B cell (primary cell): ENCODE measurements around the gene DDX21.

ENCODE experiments used
- EZH2 ChIP-seq: IDR thresholded peaks from 2 replicates; pipeline ENCODE4 v1.6.1; 2012; ENCODE audit warnings: borderline replicate concordance, low read depth, mild to moderate bottlenecking, moderate library complexity, low read length; ENCODE audit not compliant: insufficient read depth, poor library complexity, severe bottlenecking
- TF ChIP-seq, protein P1 (sequence below): fragments of 200-600 bp; IDR thresholded peaks from one replicate; pipeline ENCODE4 v1.8.0; 2022; ENCODE audit warnings: antibody characterized with exemption, mild to moderate bottlenecking

DNA sequence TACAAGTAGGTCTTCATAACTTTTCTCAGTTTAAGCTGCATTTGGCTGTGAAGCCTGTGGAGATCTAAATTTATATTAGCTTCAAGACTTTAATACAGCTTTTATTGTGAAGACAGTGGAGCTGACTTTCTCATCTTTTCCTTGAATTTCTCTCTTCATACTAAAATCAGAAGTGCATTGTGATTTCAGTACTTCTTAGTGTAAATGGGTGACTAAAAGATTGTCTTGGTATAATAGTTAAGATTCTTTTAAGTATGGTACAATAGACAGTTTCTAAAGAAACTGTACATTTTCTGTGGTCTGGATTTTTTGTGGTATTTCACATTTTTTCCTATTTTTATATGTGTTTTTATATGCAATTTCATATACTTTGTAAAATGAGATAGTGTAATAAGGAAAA is 21.0 kb upstream of the DDX21 start:
- TF ChIP-seq EZH2: no peak
- TF ChIP-seq, protein P1, sequence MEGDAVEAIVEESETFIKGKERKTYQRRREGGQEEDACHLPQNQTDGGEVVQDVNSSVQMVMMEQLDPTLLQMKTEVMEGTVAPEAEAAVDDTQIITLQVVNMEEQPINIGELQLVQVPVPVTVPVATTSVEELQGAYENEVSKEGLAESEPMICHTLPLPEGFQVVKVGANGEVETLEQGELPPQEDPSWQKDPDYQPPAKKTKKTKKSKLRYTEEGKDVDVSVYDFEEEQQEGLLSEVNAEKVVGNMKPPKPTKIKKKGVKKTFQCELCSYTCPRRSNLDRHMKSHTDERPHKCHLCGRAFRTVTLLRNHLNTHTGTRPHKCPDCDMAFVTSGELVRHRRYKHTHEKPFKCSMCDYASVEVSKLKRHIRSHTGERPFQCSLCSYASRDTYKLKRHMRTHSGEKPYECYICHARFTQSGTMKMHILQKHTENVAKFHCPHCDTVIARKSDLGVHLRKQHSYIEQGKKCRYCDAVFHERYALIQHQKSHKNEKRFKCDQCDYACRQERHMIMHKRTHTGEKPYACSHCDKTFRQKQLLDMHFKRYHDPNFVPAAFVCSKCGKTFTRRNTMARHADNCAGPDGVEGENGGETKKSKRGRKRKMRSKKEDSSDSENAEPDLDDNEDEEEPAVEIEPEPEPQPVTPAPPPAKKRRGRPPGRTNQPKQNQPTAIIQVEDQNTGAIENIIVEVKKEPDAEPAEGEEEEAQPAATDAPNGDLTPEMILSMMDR: no peak
